GM19035 (cell line): ENCODE measurements around the gene JSRP1.

Experiments
- ATAC-seq: cut with Tn5 transposase; IDR thresholded peaks from one replicate; pipeline ENCODE4 v1.9.1; 2021; ENCODE audit not compliant: unreplicated experiment

Gene JSRP1

DNA sequence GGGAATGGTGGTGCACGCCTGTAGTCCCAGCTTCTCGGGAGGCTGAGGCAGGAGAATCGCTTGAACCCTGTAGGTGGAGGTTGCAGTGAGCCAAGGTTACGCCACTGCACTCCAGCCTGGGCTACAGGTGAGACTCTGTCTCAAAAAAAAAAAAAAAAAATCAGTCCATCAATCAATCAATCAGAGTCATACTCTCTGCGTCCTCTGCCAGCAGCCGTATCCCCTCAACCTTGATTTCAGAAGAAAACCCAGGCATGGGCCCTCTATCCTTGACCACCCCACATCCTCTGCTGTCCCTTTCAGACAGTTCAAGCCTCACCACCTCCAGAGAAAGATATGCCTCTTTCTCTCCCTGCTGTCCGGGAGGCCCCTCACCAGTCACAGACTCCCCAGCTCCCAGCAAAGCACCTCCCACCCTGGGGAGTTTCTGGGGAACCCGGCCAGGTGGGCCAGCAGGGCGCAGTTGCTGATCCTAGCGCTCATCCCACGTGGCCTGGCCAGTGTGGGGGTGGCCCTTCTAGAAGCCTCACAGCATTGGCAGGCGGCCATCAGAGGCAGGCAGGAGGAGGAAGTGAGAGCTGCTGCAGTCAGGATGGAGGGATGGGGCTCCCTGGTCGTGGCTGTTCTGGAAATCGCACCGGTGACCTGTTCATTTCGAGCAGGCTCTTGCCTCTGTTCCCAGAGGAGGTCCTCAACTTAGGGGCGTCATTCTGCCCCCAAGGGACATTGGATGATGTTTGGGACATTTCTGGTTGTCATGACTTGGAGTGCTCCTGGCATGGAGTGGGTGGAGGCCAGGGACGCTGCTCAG, 10.2 kb upstream of the JSRP1 start:
- no peak for ATAC-seq

DNA sequence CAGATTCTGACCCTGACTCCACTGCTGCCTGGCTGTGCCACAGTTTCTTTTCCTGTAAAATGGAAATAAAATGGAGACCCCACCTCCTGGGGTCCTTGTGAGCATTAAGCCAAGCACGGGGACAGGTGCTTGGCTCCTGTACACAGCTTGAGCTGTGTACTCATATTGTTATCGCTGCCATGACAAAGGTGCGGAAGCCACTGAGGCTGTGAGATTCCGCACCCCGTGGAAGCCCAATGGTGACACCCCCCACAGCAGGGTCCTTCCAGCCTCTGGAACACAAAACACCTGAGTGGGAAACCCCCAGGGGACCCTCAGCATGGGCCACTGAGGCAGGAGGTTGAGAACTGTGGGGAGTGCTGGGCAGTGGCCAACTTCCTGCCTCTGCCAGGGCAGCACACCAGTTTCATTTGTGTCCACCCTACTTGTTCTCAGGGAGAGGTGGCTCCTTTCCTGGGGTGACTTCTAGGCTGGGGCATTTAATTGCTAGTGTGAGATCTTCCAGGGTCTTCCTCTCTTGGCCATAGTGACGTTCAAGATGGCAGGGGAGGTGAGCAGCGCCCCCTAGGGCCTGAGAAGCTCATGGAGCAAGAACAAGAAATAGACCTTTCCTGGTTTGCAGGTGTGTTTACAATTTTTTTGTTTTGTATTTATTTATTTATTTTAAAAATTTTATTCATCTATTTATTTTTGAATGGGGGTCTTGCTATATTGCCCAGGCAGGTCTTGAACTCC, 5.4 kb upstream of the JSRP1 start:
- ATAC-seq, result no peak

GRCh38 chr19:2260341-2260805, 4.2 kb upstream of the JSRP1 start:
- no peak for ATAC-seq

DNA sequence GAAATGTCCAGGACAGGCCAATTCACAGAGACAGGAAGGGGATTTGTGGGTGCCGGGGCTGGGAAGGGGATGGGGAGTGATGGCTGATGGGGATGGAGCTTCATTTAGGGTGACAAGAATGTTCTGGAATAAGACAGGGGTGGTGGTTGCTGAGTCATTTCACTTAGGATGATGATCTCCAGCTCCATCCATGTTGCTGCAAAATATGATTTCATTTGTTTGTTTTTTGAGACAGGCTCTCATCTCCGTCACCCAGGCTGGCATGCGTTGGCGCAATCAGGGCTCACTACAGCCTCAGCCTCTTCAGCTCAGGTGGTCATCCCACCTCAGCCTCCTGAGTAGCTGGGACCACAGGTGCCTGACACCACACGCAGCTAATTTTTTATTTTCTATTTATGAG, 3.1 kb upstream of the JSRP1 start:
- ATAC-seq, result no peak

DNA sequence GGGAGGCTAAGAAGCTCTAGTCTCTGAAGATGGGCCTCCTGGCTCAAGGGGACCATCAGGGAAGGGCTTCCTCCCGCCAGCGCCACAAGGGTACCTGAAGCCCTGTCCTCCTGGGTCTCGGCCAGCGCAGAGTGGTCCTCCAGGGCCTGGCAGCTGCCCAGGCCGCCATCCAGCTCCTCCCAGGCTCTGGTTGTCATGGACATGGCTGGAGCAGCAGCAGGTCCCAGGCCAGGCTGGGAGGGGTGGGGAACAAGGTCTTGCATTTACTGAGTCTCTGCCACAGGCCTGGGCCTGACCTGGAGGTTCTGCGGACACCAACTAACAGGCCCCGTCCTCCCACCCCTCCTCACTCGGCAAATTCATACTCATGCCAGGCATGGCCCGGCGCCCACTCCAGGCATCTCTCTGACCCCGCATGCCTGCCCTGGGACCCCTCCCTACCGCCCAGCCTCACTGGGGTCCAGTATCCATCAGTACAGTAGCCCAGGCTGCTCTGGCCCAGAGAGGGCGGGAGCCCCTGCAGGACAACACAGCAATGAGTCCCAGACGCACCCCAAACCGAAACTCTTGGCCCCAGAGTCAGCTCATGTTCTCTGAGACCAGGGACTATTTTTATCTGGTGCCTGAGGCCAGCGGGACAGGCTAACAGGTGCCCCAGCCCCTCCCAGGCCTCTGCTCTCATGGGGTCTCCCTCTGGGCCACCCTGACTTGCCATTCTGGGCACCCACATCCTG, 938 bp downstream of the JSRP1 start:
- no peak for ATAC-seq

- no peak for ATAC-seq
Measured at GRCh38 chr19:2254064-2254872, 1.9 kb downstream of the JSRP1 start.

DNA sequence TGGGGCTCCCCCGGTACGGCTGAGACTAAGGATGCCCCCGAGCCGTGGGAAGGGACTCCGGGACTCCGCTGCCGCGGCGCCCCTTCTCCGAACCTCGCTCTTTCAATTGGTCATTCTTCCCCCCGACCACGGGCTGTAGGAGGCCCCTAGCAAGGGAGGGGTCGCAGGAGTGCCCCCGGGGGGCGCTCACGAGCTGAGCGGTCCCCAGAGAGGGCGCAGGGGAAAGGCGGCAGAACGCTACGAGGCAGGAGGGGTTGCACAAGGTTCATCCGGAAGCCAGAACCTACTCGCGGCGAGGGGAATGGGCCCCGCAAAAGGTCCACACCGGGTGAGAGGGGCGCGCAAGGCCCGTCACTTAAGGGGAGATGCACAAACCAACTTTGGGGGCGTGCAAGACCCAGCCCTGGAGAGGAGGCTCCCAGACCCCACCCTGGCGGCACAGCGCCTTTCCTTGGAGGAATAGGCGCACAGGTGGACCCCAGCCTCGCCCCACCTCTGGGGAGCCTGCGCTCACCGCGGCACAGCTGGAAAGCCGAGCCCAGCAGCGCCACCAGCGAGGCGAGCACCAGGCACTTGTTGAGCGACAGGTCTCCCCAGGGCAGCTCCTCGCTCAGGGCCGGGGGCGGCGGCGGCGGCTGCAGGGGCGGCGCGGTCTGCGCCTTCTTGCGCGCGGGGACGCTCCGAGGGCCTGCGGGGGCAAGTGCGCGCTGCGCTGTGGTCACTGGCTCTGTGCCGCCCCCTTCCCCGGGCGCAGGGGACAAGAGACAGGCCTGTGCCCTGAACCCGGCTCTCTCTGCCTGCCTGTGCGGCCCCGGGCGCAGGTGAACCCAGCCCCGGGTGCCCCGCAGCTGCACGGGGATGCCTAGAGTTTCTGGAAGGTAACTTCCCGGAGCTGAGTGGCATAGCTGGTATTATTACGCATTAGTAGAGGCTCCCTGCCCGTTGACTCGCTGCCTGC, 2.8 kb downstream of the JSRP1 start:
- ATAC-seq, result no peak

GRCh38 chr19:2252797-2253105, 3.5 kb downstream of the JSRP1 start:
- no peak for ATAC-seq

- no peak for ATAC-seq
Measured at GRCh38 chr19:2252055-2252796, 4.0 kb downstream of the JSRP1 start.

DNA sequence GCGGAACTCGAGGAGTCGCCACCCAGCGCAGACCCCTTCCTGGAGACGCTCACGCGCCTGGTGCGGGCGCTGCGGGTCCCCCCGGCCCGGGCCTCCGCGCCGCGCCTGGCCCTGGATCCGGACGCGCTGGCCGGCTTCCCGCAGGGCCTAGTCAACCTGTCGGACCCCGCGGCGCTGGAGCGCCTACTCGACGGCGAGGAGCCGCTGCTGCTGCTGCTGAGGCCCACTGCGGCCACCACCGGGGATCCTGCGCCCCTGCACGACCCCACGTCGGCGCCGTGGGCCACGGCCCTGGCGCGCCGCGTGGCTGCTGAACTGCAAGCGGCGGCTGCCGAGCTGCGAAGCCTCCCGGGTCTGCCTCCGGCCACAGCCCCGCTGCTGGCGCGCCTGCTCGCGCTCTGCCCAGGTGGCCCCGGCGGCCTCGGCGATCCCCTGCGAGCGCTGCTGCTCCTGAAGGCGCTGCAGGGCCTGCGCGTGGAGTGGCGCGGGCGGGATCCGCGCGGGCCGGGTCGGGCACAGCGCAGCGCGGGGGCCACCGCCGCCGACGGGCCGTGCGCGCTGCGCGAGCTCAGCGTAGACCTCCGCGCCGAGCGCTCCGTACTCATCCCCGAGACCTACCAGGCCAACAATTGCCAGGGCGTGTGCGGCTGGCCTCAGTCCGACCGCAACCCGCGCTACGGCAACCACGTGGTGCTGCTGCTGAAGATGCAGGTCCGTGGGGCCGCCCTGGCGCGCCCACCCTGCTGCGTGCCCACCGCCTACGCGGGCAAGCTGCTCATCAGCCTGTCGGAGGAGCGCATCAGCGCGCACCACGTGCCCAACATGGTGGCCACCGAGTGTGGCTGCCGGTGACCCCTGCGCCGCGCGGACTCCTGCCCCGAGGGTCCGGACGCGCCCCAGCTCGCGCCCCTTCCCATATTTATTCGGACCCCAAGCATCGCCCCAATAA, 4.8 kb downstream of the JSRP1 start:
- ATAC-seq, result no peak

DNA sequence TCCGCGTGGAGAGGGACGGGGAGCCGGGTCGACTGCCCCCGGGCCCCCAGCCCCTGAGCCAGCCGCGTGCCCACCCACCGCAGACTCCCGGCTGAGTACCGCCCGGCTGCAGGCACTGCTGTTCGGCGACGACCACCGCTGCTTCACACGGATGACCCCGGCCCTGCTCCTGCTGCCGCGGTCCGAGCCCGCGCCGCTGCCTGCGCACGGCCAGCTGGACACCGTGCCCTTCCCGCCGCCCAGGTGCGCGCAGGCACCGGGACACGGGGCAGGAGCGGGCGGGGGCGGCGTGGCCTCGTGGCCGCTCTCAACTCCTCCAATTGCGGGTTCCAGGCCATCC, 5.5 kb downstream of the JSRP1 start:
- no peak for ATAC-seq

- no peak for ATAC-seq
Measured at GRCh38 chr19:2249880-2250765, 6.1 kb downstream of the JSRP1 start.

DNA sequence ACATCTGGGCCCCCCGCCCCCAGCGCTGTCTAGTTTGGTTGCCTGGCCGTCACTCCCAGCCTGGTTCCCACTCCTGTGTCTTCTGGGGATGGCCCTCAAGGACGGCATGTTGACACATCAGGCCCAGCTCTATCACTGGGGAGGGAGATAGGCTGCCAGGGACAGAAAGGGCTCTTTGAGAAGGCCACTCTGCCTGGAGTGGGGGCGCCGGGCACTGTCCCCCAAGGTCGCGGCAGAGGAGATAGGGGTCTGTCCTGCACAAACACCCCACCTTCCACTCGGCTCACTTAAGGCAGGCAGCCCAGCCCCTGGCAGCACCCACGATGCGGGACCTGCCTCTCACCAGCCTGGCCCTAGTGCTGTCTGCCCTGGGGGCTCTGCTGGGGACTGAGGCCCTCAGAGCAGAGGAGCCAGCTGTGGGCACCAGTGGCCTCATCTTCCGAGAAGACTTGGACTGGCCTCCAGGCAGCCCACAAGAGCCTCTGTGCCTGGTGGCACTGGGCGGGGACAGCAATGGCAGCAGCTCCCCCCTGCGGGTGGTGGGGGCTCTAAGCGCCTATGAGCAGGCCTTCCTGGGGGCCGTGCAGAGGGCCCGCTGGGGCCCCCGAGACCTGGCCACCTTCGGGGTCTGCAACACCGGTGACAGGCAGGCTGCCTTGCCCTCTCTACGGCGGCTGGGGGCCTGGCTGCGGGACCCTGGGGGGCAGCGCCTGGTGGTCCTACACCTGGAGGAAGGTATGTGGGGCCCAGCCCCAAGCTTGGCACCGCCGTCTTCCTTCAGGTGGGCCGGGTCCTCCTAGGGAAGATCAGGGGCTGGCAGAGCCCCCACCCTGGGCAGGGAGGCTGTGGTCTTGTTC, 7.0 kb downstream of the JSRP1 start, which contains the start of gene AMH:
Gene AMH, plus strand, starts transcription at position 314 of the 857 bp plus-strand sequence. Its CDS starts 10 bp downstream, at position 324.
- ATAC-seq, result no peak

DNA sequence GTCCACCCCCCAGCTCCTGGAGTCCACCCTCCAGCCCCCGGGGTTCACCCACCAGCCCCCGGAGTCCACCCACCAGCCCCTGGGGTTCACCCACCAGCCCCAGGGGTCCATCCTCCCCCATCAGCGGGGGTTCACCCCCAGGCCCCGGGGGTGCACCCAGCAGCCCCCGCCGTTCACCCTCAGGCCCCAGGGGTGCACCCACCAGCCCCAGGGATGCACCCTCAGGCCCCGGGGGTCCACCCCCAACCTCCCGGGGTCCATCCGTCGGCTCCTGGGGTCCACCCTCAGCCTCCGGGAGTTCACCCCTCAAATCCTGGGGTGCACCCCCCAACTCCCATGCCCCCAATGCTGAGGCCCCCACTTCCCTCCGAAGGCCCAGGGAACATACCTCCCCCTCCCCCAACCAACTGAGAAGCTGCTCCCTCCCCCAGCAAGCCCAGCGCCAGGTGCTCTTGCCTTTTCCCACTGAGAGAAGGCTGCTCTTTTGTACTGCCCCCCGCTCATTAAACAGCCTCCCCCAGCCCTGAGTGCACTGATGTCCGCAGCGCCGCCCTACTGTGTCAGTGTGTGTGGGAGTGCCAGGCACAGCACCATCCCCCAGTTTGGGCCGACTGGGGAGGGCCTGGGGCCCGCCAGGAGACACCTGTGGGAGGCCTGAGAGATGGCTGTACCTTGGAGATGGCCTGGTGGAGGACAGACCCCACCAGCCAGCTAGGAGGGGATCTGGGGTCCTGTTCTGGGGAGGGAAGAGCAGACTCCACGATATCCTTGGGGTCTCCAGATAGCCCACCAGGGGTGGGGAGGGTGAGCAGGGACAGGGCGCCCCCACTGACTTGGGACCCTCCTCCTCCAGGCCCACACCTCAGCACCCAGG, 7.8 kb downstream of the JSRP1 start:
- no peak for ATAC-seq

GRCh38 chr19:2247433-2248101, 8.7 kb downstream of the JSRP1 start:
- ATAC-seq, result no peak
